Activated naive CD8-positive, alpha-beta T cell treated with anti-CD3 and anti-CD28 coated beads, Interleukin-2, amount 50 U/mL, for 24 hours (primary cell): ENCODE results near the gene C1orf35.

Experiments
- ATAC-seq: fragments of 150-1000 bp; cut with Tn5 transposase; one replicate; pipeline ENCODE4 v1.10.0; 2021
- DNase-seq: peaks from one replicate; pipeline ENCODE4 v3.0.0; 2021
- H3K27ac Mint-ChIP-seq: one replicate; pipeline ENCODE4 v1.8.0; 2021; ENCODE audit warnings: mild to moderate bottlenecking, mixed read lengths
- H3K27me3 Mint-ChIP-seq: one replicate; pipeline ENCODE4 v1.8.0; 2021; ENCODE audit warnings: mixed read lengths
- H3K36me3 Mint-ChIP-seq: one replicate; pipeline ENCODE4 v1.8.0; 2021; ENCODE audit warnings: low read depth, mixed read lengths
- H3K4me1 Mint-ChIP-seq: one replicate; pipeline ENCODE4 v1.8.0; 2021; ENCODE audit warnings: mixed read lengths
- H3K4me3 Mint-ChIP-seq: one replicate; pipeline ENCODE4 v1.8.0; 2021; ENCODE audit warnings: mild to moderate bottlenecking, moderate library complexity, mixed read lengths
- H3K9me3 Mint-ChIP-seq: one replicate; pipeline ENCODE4 v1.8.0; 2021; ENCODE audit warnings: mixed read lengths

C1orf35 gene

DNA sequence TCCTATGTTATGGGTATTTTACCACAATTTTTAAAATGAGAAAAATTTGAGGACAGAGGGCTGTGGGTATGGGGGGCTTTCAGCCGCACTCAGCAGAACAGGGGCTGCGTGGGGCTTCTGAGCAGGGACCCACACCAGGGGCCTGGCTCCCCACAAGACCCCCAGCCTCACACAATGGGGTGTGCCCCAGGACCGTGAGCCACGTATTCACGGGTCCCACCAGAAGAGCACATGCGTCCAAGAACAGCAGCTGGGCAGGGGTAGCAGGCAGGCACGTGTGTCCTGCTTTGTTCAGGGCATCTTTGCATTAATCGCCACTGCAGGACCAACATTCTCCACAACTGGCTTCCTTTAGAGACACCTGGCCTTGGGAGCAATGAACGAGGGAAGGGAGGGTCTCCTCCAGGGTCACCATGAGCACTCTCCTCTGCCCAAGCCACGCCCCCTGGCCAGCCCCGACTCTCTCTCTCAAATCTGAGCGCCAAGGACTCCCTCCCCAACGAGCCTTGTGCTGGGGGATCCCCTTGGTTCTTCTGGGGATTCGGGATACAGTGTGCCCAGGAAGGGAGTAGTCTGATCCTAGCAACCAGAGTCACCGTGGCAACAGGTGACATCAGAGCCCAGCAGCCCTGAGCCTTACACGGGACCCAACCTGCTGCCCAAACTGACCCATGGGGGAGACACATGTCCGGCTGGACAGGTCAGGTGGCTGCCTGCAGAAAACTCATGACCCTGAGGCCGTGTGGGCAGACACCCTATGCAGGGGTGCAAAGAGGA is 28.0 kb downstream of the C1orf35 start:
- ATAC-seq (no peak), DNase-seq (no peak)
- Mint-ChIP-seq H3K27me3 (no peaks in the 10 kb centered on the region), H3K27ac (no peak overlapping the region), H3K9me3 (no peaks in the 10 kb centered on the region), H3K4me3 (no peak overlapping the region), H3K4me1 (peaks cover 5% of the 10 kb centered on the region), H3K36me3 (no peaks in the 10 kb centered on the region)

DNA sequence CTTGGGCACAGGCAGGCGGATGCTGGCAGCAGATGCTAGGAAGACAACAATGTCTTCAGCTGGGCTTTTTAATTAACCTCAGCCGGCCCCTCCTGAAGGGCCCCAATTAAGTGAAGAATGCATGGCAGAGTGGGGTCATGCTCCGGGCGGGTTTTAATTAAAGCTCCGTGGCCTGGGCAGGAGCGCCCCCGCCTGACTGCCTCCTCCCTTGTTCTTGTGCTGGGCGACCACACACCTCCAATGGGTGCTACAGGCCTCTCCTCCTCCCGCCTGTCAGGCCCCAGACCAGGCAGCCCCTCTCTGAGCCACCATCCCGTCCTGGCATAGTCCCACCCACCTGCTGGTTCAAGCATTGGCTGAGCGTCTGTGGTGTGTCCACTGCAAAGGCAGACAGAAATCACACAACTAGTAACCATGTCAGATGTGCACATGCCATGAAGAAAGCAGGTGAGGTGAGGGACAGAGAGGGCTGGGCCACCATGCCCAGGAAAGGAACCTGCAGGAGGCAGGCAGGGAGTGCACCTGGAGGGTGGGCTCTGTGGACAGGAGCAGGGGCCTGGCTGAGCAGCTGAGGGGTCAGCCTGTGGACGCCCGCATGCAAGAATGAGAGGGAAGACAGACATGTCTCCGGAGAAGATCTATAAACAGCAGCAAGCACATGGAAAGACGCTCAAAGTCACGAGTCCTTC is 29.1 kb downstream of the C1orf35 start:
- Mint-ChIP-seq H3K27me3 (no peaks in the 10 kb centered on the region), H3K9me3 (no peaks in the 10 kb centered on the region), H3K4me3 (no peak overlapping the region), H3K36me3 (no peaks in the 10 kb centered on the region), H3K4me1 (peaks cover 3% of the 10 kb centered on the region), H3K27ac (no peak overlapping the region)
- DNase-seq (no peak), ATAC-seq (no peak)

DNA sequence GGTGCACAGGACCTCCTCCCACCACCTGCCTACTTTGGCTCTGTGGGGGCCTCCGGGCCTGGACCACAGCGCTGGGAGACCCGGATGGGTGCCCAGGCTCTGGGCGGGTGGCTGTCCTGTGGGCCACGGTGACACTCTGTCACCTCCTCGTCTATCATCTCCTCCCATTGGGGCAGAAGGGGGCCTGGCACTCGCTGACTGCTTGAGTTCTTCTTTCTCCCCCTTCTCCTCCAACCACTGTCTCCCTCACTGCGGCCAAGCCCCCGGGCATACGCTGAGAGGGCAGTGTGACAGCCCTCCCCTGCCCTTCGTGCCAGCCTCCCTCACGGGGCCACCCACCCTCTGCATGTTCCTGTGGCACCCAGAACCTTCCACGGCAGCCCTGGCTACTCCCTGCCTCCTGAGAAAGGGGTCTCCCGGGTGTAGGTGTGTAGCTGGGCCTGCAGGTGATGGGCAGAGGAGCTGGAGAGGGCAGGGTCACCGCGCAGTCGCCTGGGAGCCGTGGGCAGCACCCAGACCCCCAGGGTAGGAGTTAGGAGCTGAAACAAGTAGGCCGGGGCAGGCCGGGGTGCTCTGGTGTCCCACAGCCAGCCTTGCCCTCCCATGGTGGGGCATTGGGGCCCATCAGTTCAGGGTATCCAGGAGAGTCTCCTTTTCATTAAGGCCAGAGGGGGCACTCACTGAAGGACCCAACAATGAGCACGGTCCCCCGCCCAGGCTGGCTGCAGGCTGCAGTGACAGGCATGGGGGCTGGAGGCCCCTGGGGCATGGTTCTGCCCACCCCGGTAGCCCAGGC is 29.9 kb downstream of the C1orf35 start:
- DNase-seq = no peak
- H3K27me3 Mint-ChIP-seq = no peaks in the 10 kb centered on the region
- no peaks in the 10 kb centered on the region for H3K36me3 Mint-ChIP-seq
- no peaks in the 10 kb centered on the region for H3K9me3 Mint-ChIP-seq
- no peak overlapping the region for H3K27ac Mint-ChIP-seq
- H3K4me3 Mint-ChIP-seq = no peak overlapping the region
- no peaks in the 10 kb centered on the region for H3K4me1 Mint-ChIP-seq
- ATAC-seq = no peak

DNA sequence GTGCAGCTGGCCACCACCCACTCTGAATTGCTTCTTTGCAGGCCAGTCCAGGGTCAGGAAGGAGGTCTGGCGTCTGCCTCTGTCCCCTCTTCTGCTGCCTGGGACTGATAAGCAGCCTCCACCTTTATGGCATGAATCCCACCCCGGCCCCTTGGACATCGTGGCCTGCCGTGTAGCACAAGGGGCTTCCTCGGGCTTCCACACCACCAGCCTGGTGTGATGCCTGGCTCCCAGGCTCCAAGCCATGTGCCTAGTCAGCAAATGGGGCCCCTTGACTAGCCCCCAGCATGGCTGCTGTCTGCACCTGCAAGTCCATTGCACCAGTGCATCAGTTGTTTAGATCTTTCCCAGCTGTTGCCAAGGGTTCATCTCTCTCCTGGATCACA is 30.5 kb downstream of the C1orf35 start:
- no peaks in the 10 kb centered on the region for H3K27me3 Mint-ChIP-seq
- no peak for ATAC-seq
- no peaks in the 10 kb centered on the region for H3K36me3 Mint-ChIP-seq
- no peak overlapping the region for H3K27ac Mint-ChIP-seq
- H3K9me3 Mint-ChIP-seq = no peaks in the 10 kb centered on the region
- H3K4me1 Mint-ChIP-seq = no peaks in the 10 kb centered on the region
- no peak overlapping the region for H3K4me3 Mint-ChIP-seq
- DNase-seq = no peak

DNA sequence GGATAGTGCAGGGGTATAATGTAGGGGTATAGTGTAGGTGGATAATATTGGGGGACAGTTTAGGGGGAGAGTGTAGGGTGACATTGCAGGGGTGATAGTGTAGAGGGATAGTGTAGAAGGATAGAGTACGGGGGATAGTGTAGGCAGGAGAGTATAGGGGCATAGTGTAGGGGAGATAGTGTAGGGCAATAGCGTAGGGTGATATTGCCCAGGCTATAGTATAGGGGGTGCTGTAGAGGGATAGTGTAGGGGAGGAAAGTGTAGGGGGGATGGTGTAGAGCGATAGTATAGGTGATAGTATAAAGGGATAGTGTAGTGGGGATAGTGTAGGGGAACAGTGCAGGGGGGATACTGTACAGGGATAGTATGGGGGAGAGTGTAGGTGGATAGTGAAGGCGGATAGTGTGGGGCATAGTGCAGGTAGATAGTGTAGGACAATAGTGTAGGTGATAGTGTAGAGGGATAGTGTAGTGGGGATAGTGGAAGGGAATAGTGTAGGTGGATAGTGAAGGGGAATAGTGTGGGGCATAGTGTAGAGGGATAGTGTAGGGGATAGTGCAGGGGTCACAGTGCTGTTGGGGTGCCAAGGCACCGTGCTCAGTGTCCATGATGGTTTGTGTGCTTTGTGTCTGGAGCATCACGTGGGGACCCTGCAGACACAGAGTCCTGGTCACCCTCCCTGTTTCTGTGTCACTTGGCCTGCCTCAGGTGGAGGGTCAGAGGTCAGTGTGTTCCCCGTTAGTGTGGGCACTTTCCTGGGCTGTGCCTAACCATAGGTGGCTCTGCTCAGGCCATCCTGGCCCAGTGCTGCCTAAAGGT is 31.1 kb downstream of the C1orf35 start:
- H3K4me1 Mint-ChIP-seq = no peaks in the 10 kb centered on the region
- no peak overlapping the region for H3K4me3 Mint-ChIP-seq
- DNase-seq = no peak
- peaks cover 2% of the 10 kb centered on the region for H3K27me3 Mint-ChIP-seq
- no peaks in the 10 kb centered on the region for H3K9me3 Mint-ChIP-seq
- peak; percentile 16 for ATAC-seq
- no peak overlapping the region for H3K27ac Mint-ChIP-seq
- H3K36me3 Mint-ChIP-seq = no peaks in the 10 kb centered on the region

DNA sequence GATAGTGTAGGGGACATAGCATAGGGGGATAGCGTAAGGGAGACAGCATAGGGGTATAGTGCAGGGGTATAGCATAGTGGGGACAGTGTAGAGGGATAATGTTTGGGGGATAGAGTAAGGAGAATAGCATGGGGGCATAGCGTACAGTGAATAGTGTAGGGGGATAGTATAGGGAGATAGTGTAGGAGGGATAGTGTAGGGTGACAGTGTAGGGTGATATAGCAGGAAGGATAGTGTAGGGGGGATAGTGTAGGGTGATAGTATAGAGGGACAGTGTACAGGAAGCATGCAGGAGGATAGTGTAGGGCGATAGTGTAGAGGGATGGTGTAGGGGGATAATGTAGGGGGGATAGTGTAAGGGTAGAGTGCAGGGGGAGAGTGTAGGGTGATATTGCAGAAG is 32.3 kb downstream of the C1orf35 start:
- no peaks in the 10 kb centered on the region for H3K9me3 Mint-ChIP-seq
- no peak for ATAC-seq
- H3K27me3 Mint-ChIP-seq = peaks cover 5% of the 10 kb centered on the region
- no peaks in the 10 kb centered on the region for H3K36me3 Mint-ChIP-seq
- H3K4me3 Mint-ChIP-seq = no peak overlapping the region
- no peak overlapping the region for H3K27ac Mint-ChIP-seq
- H3K4me1 Mint-ChIP-seq = no peaks in the 10 kb centered on the region
- DNase-seq = no peak

DNA sequence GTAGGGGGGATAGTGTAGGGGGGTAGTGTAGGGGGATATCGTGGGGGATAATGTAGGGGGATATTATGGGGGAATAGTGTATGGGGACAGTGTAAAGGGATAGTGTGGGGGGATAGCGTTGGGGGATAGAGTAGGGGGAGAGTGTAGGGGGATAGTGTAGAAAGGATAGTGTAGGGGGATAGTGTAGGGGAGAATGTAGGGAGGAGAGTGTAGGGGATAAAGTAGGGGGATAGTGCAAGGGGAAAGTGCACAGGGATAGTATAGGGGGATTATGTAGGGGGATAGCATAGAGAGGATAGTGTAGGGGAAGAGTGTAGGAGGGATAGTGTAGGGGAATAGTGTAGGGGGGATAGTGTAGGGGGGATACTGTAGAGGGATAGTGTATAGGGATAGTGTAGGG is 33.0 kb downstream of the C1orf35 start:
- H3K27ac Mint-ChIP-seq = no peak overlapping the region
- H3K27me3 Mint-ChIP-seq = peaks cover 9% of the 10 kb centered on the region
- no peak for DNase-seq
- no peaks in the 10 kb centered on the region for H3K4me1 Mint-ChIP-seq
- H3K36me3 Mint-ChIP-seq = no peaks in the 10 kb centered on the region
- no peaks in the 10 kb centered on the region for H3K9me3 Mint-ChIP-seq
- H3K4me3 Mint-ChIP-seq = no peak overlapping the region
- no peak for ATAC-seq

DNA sequence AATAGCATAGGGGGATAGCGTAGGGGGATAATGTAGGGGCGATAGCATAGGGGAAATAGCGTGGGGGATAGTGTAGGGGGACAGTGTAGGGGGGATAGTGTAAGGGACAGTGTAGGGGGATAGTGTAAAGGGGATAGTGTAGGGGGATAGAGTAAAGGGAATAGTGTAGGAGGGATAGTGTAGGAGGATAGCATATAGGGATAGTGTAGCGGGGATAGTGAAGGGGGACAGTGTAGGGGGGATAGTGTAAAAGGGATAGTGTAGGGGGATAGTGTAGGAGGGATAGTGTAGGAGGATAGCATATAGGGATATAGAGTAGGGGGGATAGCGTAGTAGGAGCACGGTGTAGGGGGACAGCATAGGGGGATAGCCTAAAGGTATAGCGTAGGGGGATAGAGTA is 34.8 kb downstream of the C1orf35 start:
- Mint-ChIP-seq H3K9me3 (no peaks in the 10 kb centered on the region), H3K4me1 (no peaks in the 10 kb centered on the region), H3K36me3 (no peaks in the 10 kb centered on the region), H3K27ac (no peak overlapping the region), H3K4me3 (no peak overlapping the region), H3K27me3 (peaks cover 9% of the 10 kb centered on the region)
- no peak for DNase-seq
- ATAC-seq = no peak

DNA sequence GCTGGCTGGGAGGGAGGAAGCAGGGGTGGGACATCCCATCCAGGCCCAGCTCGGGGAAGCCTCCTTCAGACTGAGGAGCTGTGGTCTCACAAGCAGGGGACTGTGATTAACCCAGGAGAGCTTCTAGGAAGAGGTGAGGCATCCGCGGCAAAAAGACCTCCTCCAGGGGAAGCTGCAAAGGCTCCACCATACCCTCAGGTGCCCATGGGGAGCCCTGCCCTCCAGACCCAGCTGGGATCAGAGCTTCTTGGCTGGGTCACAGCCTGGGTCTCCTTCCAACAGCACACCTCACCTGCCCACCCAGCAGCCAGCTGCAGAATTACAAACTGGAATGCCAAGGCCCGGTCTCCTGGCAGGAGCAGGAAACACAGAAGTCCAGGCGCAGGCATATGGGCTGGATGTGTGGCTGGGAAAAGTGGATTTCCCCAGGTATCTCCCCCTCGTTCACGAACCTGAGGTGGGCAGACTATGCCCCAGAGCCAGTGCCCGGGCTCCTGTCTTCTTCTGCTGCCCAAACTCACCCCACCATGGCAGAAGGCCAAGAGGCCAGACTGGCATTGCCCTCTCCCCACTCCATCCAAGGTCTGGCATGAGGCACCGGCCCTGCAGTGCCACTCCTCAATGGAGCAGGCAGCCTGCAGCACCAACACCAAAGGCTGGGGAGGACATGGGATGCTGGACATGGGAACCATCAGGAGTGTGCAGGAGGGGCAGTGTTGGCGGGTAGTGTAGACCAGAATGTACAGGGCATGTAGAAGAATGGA is 36.1 kb downstream of the C1orf35 start:
- ATAC-seq (no peak), DNase-seq (no peak)
- Mint-ChIP-seq H3K36me3 (no peaks in the 10 kb centered on the region), H3K4me1 (no peaks in the 10 kb centered on the region), H3K4me3 (no peak overlapping the region), H3K27ac (no peak overlapping the region), H3K27me3 (peaks cover 11% of the 10 kb centered on the region), H3K9me3 (no peaks in the 10 kb centered on the region)

DNA sequence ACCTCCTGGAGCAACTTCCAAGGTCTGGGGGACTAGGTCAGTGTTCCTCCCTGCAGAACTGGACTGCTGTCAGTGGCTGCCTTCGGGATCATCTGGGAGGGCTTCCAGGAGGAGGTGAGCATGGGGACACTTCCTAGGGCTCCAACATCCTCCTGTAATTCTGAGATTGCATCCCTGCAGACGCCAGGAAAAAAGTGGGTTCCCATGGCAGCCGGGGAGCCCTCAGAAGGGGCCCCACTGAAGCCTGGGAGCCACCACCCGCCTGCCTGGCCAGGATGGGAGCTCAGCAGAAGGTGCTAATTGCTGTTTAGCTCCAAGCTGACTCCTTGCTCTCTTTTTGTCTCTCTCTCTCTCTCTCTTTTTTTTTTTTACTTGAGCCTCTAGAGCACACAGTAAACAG is 36.7 kb downstream of the C1orf35 start:
- H3K4me3 Mint-ChIP-seq = no peak overlapping the region
- H3K4me1 Mint-ChIP-seq = no peaks in the 10 kb centered on the region
- no peaks in the 10 kb centered on the region for H3K9me3 Mint-ChIP-seq
- DNase-seq (no peak), ATAC-seq (no peak)
- peaks cover 13% of the 10 kb centered on the region for H3K27me3 Mint-ChIP-seq
- H3K27ac Mint-ChIP-seq = no peak overlapping the region
- H3K36me3 Mint-ChIP-seq = no peaks in the 10 kb centered on the region

DNA sequence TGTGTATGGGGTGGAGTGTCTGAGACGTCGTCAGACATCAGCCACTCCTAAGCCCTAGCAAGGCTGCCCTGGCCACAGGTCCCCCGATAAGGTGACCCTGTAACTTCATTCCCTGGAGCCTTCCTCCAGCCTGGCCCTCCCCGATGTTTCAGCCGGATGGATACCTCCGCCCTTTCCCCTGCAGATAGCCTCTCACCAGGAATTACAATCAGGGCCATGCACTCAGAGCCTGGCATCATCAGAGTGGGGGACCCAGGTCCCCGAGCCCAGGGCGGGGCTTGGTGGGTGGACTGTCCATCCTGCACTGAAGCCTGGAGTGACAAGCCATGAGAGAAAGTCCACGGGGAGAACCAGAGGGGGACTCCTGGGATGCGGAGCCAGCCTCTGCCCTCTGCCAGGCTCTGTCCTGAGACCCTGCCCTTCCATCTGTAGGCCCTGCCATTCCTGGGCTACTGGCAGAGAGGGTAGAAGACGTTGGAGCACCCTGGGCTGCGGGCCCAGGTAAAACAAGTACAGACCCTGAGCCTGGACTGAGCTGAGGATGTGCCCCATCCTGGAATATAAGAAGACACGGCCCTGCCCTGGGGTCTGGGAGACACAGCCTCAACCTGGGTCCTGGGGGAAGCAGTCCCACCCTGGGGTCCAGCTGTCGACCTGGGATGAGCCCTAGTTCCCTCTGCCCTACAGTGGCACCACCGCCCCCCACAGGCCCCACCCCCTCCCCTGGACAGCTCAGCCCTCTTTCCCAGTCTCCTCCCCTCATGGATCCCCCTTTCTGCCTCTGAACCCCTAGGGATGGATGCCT is 37.4 kb downstream of the C1orf35 start:
- H3K4me1 Mint-ChIP-seq = no peaks in the 10 kb centered on the region
- no peak overlapping the region for H3K27ac Mint-ChIP-seq
- H3K27me3 Mint-ChIP-seq = peaks cover 20% of the 10 kb centered on the region
- no peaks in the 10 kb centered on the region for H3K36me3 Mint-ChIP-seq
- no peak overlapping the region for H3K4me3 Mint-ChIP-seq
- H3K9me3 Mint-ChIP-seq = no peaks in the 10 kb centered on the region
- ATAC-seq = no peak
- no peak for DNase-seq

DNA sequence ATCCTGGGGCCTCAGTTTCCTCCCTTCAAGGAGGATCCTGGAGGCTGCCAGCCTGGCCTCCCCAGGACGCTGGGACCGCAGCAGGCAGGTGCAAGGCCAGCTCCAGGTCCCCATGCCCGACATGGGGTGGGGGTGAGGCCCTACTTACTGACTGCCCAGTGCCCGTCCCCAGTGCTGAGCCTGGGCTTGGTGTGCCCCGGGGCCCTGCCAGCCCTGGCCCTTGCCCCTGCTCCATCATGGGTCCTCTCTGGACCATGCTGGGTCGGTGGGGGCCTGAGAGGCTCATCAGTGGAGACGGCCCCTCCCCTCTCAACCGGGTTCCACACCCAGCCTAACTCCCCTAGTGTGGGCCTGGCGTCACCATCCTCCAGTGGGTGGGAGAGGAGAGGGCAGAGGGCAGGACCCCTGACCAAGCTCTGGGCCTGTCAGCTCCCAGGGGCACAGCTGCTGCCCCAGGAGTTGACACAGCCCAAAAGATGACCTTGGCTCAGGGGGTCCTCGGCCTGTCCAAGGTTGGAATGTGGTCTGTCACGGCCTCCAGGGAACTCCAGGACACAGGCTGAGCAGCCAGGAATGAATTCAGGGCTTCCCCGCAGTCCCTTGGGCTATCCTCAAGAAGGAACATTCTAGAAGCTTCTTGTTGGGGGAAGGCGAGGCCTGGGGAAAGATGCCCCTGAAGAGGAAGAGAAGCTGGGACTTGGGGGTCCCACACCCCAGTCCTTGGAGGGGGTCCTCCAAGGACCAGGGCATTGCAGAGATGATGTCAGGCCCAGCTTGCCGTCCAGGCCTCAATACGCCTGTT is 38.2 kb downstream of the C1orf35 start:
- ATAC-seq (no peak), DNase-seq (no peak)
- Mint-ChIP-seq H3K9me3 (no peaks in the 10 kb centered on the region), H3K36me3 (no peaks in the 10 kb centered on the region), H3K27ac (no peak overlapping the region), H3K27me3 (peaks cover 22% of the 10 kb centered on the region), H3K4me3 (no peak overlapping the region), H3K4me1 (no peaks in the 10 kb centered on the region)

DNA sequence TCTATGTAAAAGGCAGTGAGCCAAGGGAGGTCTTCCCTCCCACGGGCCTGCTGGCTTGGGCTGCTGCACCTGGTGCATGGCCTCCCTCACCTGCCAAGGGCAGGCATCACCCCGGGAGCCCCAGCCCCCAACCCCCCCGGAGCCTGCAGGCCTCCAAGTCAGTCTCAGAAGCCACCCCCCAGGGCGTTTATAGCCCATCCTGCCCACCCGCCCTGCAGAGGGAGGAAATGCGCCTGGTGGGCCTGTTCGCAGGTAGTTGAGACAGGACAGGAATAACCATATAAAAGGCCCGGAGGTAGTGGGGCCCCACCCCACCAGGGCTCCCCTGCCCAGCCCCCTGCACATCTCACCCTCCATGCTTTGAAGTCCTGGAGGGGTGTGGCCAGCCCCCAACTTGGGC is 38.8 kb downstream of the C1orf35 start:
- DNase-seq (no peak), ATAC-seq (no peak)
- no peaks in the 10 kb centered on the region for H3K36me3 Mint-ChIP-seq
- H3K4me1 Mint-ChIP-seq = no peaks in the 10 kb centered on the region
- no peak overlapping the region for H3K27ac Mint-ChIP-seq
- no peak overlapping the region for H3K4me3 Mint-ChIP-seq
- peaks cover 22% of the 10 kb centered on the region for H3K27me3 Mint-ChIP-seq
- no peaks in the 10 kb centered on the region for H3K9me3 Mint-ChIP-seq
